Neural progenitor cell (in vitro differentiated cells): Measurements from ENCODE around the gene VSIG10. TPM values are rescaled to one million over a fixed set of nuclear protein-coding genes. Genes with fewer than 3 reads are reported as not detected.

Experiments
- DNase-seq: peaks from one replicate; pipeline ENCODE4 v3.0.0-alpha.2; 2016; ENCODE audit warnings: low spot score
- H2AFZ ChIP-seq: fragments of 200-600 bp; sonication (generic); replicated peaks from 2 replicates; pipeline ENCODE4 v1.6.1; 2016; ENCODE audit warnings: antibody characterized with exemption
- H3F3A ChIP-seq: fragments of 200-600 bp; sonication (generic); 2 replicates; pipeline ENCODE4 v1.6.1; 2016; ENCODE audit warnings: antibody characterized with exemption, low read depth
- H3K27ac ChIP-seq: fragments of 200-600 bp; sonication (generic); 2 replicates; pipeline ENCODE4 v1.5.1; 2016; ENCODE audit warnings: mild to moderate bottlenecking
- H3K27me3 ChIP-seq: fragments of 200-600 bp; sonication (generic); 2 replicates; pipeline ENCODE4 v1.6.1; 2016; ENCODE audit warnings: mild to moderate bottlenecking, moderate library complexity
- H3K36me3 ChIP-seq: fragments of 200-600 bp; sonication (generic); 2 replicates; pipeline ENCODE4 v1.5.1; 2016
- H3K4me1 ChIP-seq: fragments of 200-600 bp; sonication (generic); 2 replicates; pipeline ENCODE4 v1.6.1; 2016; ENCODE audit warnings: mixed run types
- H3K4me2 ChIP-seq: fragments of 200-600 bp; sonication (generic); 2 replicates; pipeline ENCODE4 v1.6.1; 2016
- H3K4me3 ChIP-seq: fragments of 200-600 bp; sonication (generic); 2 replicates; pipeline ENCODE4 v1.5.1; 2016
- H3K79me2 ChIP-seq: fragments of 200-600 bp; sonication (generic); 2 replicates; pipeline ENCODE4 v1.6.1; 2016; ENCODE audit warnings: low read depth
- H3K9ac ChIP-seq: fragments of 200-600 bp; sonication (generic); 2 replicates; pipeline ENCODE4 v1.6.1; 2016
- H3K9me3 ChIP-seq: fragments of 200-600 bp; sonication (generic); 2 replicates; pipeline ENCODE4 v1.5.1; 2016; ENCODE audit warnings: low read depth
- H4K20me1 ChIP-seq: fragments of 200-600 bp; sonication (generic); 2 replicates; pipeline ENCODE4 v1.6.1; 2016; ENCODE audit warnings: low read depth
- H3K27ac Mint-ChIP-seq: 3 replicates; pipeline ENCODE4 v1.8.0; 2021; ENCODE audit warnings: mixed read lengths
- H3K27me3 Mint-ChIP-seq: 2 replicates; pipeline ENCODE4 v1.8.0; 2022; ENCODE audit warnings: low read depth, mild to moderate bottlenecking, inconsistent platforms, moderate library complexity, mixed read lengths; ENCODE audit not compliant: insufficient read depth
- H3K36me3 Mint-ChIP-seq: 3 replicates; pipeline ENCODE4 v1.8.0; 2021; ENCODE audit warnings: mixed read lengths
- H3K4me1 Mint-ChIP-seq: 3 replicates; pipeline ENCODE4 v1.8.0; 2021; ENCODE audit warnings: mixed read lengths
- H3K4me3 Mint-ChIP-seq: 3 replicates; pipeline ENCODE4 v1.8.0; 2021; ENCODE audit warnings: mild to moderate bottlenecking, moderate library complexity, mixed read lengths
- H3K9me3 Mint-ChIP-seq: 3 replicates; pipeline ENCODE4 v1.8.0; 2020; ENCODE audit warnings: mixed read lengths
- EZH2 ChIP-seq: fragments of 200-600 bp; sonication (generic); IDR thresholded peaks from 2 replicates; pipeline ENCODE4 v1.6.1; 2017; ENCODE audit warnings: antibody characterized with exemption, mild to moderate bottlenecking, moderate library complexity
- EZH2phosphoT487 ChIP-seq: fragments of 200-600 bp; sonication (generic); IDR thresholded peaks from 2 replicates; pipeline ENCODE4 v1.6.1; 2017; ENCODE audit warnings: antibody characterized with exemption
- total RNA-seq: library from RNA; depleted of rRNA; stranded (reverse); fragments of >200 nt; gene quantifications from 2 replicates; pipeline ENCODE4 v1.2.3, GENCODE V29; 2015; ENCODE audit warnings: low replicate concordance
- TF ChIP-seq, protein P1 (sequence below): fragments of 200-600 bp; sonication (generic); IDR thresholded peaks from 2 replicates; pipeline ENCODE4 v1.5.1; 2017; ENCODE audit warnings: antibody characterized with exemption, mild to moderate bottlenecking

VSIG10 gene, protein sequence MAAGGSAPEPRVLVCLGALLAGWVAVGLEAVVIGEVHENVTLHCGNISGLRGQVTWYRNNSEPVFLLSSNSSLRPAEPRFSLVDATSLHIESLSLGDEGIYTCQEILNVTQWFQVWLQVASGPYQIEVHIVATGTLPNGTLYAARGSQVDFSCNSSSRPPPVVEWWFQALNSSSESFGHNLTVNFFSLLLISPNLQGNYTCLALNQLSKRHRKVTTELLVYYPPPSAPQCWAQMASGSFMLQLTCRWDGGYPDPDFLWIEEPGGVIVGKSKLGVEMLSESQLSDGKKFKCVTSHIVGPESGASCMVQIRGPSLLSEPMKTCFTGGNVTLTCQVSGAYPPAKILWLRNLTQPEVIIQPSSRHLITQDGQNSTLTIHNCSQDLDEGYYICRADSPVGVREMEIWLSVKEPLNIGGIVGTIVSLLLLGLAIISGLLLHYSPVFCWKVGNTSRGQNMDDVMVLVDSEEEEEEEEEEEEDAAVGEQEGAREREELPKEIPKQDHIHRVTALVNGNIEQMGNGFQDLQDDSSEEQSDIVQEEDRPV
- total RNA-seq: 22.6 and 57.9 TPM in 2 replicates

- Histone ChIP-seq H3K4me1 (no peaks in the 10 kb centered on the region), H3K4me2 (peak within 1 kb of the TSS; percentile 90), H3K36me3 (no peaks in the 10 kb centered on the region), H3K27ac (no peak within 1 kb of the TSS), H3K4me3 (peak within 1 kb of the TSS; percentile 90), H3K9me3 (no peaks in the 10 kb centered on the region), H2AFZ (peak within 1 kb of the TSS; percentile 87), H3F3A (peaks cover 25% of the 10 kb centered on the region), H3K9ac (peak within 1 kb of the TSS; percentile 24), H3K79me2 (no peaks in the 10 kb centered on the region), H4K20me1 (no peaks in the 10 kb centered on the region), H3K27me3 (no peaks in the 10 kb centered on the region)
- TF ChIP-seq EZH2phosphoT487 (no peak), EZH2 (no peak)
- TF ChIP-seq, protein P1, sequence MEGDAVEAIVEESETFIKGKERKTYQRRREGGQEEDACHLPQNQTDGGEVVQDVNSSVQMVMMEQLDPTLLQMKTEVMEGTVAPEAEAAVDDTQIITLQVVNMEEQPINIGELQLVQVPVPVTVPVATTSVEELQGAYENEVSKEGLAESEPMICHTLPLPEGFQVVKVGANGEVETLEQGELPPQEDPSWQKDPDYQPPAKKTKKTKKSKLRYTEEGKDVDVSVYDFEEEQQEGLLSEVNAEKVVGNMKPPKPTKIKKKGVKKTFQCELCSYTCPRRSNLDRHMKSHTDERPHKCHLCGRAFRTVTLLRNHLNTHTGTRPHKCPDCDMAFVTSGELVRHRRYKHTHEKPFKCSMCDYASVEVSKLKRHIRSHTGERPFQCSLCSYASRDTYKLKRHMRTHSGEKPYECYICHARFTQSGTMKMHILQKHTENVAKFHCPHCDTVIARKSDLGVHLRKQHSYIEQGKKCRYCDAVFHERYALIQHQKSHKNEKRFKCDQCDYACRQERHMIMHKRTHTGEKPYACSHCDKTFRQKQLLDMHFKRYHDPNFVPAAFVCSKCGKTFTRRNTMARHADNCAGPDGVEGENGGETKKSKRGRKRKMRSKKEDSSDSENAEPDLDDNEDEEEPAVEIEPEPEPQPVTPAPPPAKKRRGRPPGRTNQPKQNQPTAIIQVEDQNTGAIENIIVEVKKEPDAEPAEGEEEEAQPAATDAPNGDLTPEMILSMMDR: peak; percentile 7
- H3K27me3 Mint-ChIP-seq: peaks cover 14% of the 10 kb centered on the region
- no peaks in the 10 kb centered on the region for H3K9me3 Mint-ChIP-seq
- H3K27ac Mint-ChIP-seq: peak within 1 kb of the TSS; percentile 96
- peaks cover 9% of the 10 kb centered on the region for H3K4me1 Mint-ChIP-seq
- peak; percentile 81 for DNase-seq
- peak within 1 kb of the TSS; percentile 97 for H3K4me3 Mint-ChIP-seq
- no peaks in the 10 kb centered on the region for H3K36me3 Mint-ChIP-seq
These were observed at the start of gene VSIG10 for GRCh38 chr12:118103601-118104382. TSS of gene VSIG10 (minus strand) at chr12:118104011. CDS start at chr12:118103671, 340 bp downstream.

DNA sequence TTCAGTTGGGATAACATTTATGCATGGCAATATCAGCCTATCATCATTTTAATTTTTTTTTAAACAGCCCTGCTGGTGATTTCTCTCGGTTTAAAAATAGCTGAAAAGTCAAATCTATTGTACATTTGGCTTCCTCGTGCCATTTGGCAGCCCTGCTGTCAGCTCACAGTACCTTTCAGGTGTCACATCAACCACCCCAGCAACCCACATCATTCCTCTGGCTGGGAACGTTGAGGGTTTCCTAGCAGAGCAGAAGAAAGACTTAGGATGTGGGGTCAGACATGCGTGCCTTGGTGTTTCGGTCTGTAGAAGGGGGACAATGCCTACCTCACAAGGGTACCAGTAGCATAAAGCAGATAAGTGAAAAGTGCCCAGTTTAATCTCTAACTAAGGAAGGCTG, 47.9 kb upstream of the VSIG10 start:
- no peak overlapping the region for H3K4me2 ChIP-seq
- Mint-ChIP-seq H3K9me3 (no peaks in the 10 kb centered on the region), H3K36me3 (peaks cover 9% of the 10 kb centered on the region), H3K27me3 (no peaks in the 10 kb centered on the region), H3K27ac (no peak overlapping the region), H3K4me3 (no peak overlapping the region), H3K4me1 (no peaks in the 10 kb centered on the region)
- H3K79me2 ChIP-seq: no peaks in the 10 kb centered on the region
- no peaks in the 10 kb centered on the region for H3F3A ChIP-seq
- TF ChIP-seq, protein P1: no peak
- TF ChIP-seq EZH2 (no peak), EZH2phosphoT487 (no peak)
- no peaks in the 10 kb centered on the region for H3K36me3 ChIP-seq
- no peak overlapping the region for H3K27ac ChIP-seq
- no peak for DNase-seq
- no peaks in the 10 kb centered on the region for H3K27me3 ChIP-seq
- H3K9ac ChIP-seq: no peak overlapping the region
- H2AFZ ChIP-seq: no peak overlapping the region
- peaks cover 4% of the 10 kb centered on the region for H4K20me1 ChIP-seq
- H3K4me1 ChIP-seq: no peaks in the 10 kb centered on the region
- no peaks in the 10 kb centered on the region for H3K9me3 ChIP-seq
- H3K4me3 ChIP-seq: no peak overlapping the region

GRCh38 chr12:118150625-118151024, 46.8 kb upstream of the VSIG10 start:
- no peak overlapping the region for H3K4me3 ChIP-seq
- no peaks in the 10 kb centered on the region for H3K27me3 ChIP-seq
- no peaks in the 10 kb centered on the region for H3K79me2 ChIP-seq
- Mint-ChIP-seq H3K27me3 (no peaks in the 10 kb centered on the region), H3K4me1 (no peaks in the 10 kb centered on the region), H3K9me3 (no peaks in the 10 kb centered on the region), H3K27ac (no peak overlapping the region), H3K36me3 (peaks cover 12% of the 10 kb centered on the region), H3K4me3 (no peak overlapping the region)
- H2AFZ ChIP-seq: no peak overlapping the region
- TF ChIP-seq EZH2 (no peak), EZH2phosphoT487 (no peak)
- TF ChIP-seq, protein P1: no peak
- H3K9ac ChIP-seq: no peak overlapping the region
- H3K4me2 ChIP-seq: no peak overlapping the region
- H3K36me3 ChIP-seq: no peaks in the 10 kb centered on the region
- no peak overlapping the region for H3K27ac ChIP-seq
- H3F3A ChIP-seq: no peaks in the 10 kb centered on the region
- H4K20me1 ChIP-seq: peaks cover 5% of the 10 kb centered on the region
- no peaks in the 10 kb centered on the region for H3K9me3 ChIP-seq
- DNase-seq: no peak
- H3K4me1 ChIP-seq: no peaks in the 10 kb centered on the region
